SK-N-SH treated with all-trans-retinoic acid at 6 μM for 48 hours (cell line): ENCODE data around the gene MT1E.

ENCODE experiments used
- ATAC-seq: fragments of 200-7000 bp; cut with Tn5 transposase; 3 replicates; pipeline ENCODE4 v1.9.1; 2020; ENCODE audit warnings: mild to moderate bottlenecking, moderate library complexity
- ARNTL ChIP-seq: fragments of 450-650 bp; formaldehyde crosslinking; IDR thresholded peaks from 2 replicates; pipeline ENCODE4 v1.5.0; 2020; ENCODE audit warnings: low read depth, mild to moderate bottlenecking, moderate library complexity, borderline replicate concordance
- CREB5 ChIP-seq: fragments of 250-450 bp; sonication (Bioruptor Pico); IDR thresholded peaks from 2 replicates; pipeline ENCODE4 v1.5.1; 2020; ENCODE audit warnings: low read depth, mild to moderate bottlenecking, moderate library complexity
- CSRNP3 ChIP-seq: fragments of 250-450 bp; sonication (Bioruptor Pico); IDR thresholded peaks from 2 replicates; pipeline ENCODE4 v1.5.1; 2021; ENCODE audit warnings: mild to moderate bottlenecking, moderate library complexity
- GLIS3 ChIP-seq: fragments of 250-450 bp; sonication (Bioruptor Pico); IDR thresholded peaks from 2 replicates; pipeline ENCODE4 v1.5.0; 2020; ENCODE audit warnings: mild to moderate bottlenecking, moderate library complexity
- ISL1 ChIP-seq: fragments of 250-450 bp; sonication (Bioruptor Pico); IDR thresholded peaks from 2 replicates; pipeline ENCODE4 v2.1.2; 2022; ENCODE audit warnings: mild to moderate bottlenecking, moderate library complexity
- PATZ1 ChIP-seq: fragments of 250-450 bp; sonication (Bioruptor Pico); IDR thresholded peaks from 2 replicates; pipeline ENCODE4 v1.8.0; 2020; ENCODE audit warnings: mild to moderate bottlenecking, moderate library complexity, borderline replicate concordance
- POU6F1 ChIP-seq: fragments of 250-450 bp; sonication (Bioruptor Pico); IDR thresholded peaks from 2 replicates; pipeline ENCODE4 v1.8.0; 2021; ENCODE audit warnings: low read depth, mild to moderate bottlenecking, moderate library complexity, borderline replicate concordance
- PPARA ChIP-seq: fragments of 250-450 bp; sonication (Bioruptor Pico); IDR thresholded peaks from 2 replicates; pipeline ENCODE4 v1.5.0; 2020; ENCODE audit warnings: mild to moderate bottlenecking, borderline replicate concordance
- RARB ChIP-seq: fragments of 250-450 bp; sonication (Bioruptor Pico); IDR thresholded peaks from 2 replicates; pipeline ENCODE4 v1.8.0; 2021; ENCODE audit warnings: mild to moderate bottlenecking, moderate library complexity
- SNAI2 ChIP-seq: fragments of 250-450 bp; sonication (Bioruptor Pico); IDR thresholded peaks from 2 replicates; pipeline ENCODE4 v1.5.0; 2020; ENCODE audit warnings: mild to moderate bottlenecking, moderate library complexity
- TCF4 ChIP-seq: fragments of 250-450 bp; sonication (Bioruptor Pico); IDR thresholded peaks from 2 replicates; pipeline ENCODE4 v1.8.0; 2021; ENCODE audit warnings: mild to moderate bottlenecking, moderate library complexity, borderline replicate concordance
- TSHZ2 ChIP-seq: fragments of 250-450 bp; sonication (Bioruptor Pico); IDR thresholded peaks from 2 replicates; pipeline ENCODE4 v1.5.0; 2020; ENCODE audit warnings: mild to moderate bottlenecking, moderate library complexity
- ZC3H10 ChIP-seq: fragments of 250-450 bp; sonication (Bioruptor Pico); IDR thresholded peaks from 2 replicates; pipeline ENCODE4 v1.5.1; 2021; ENCODE audit warnings: mild to moderate bottlenecking, moderate library complexity
- ZFP3 ChIP-seq: fragments of 250-450 bp; sonication (Bioruptor Pico); IDR thresholded peaks from 2 replicates; pipeline ENCODE4 v1.5.0; 2020; ENCODE audit warnings: mild to moderate bottlenecking, moderate library complexity
- ZFP30 ChIP-seq: fragments of 450-650 bp; formaldehyde crosslinking; IDR thresholded peaks from 2 replicates; pipeline ENCODE4 v1.5.0; 2022; ENCODE audit warnings: mild to moderate bottlenecking, moderate library complexity
- ZNF565 ChIP-seq: fragments of 450-650 bp; formaldehyde crosslinking; conservative IDR thresholded peaks from 2 replicates; pipeline ENCODE4 v1.5.0; 2020; ENCODE audit warnings: low read depth, mild to moderate bottlenecking, moderate library complexity
- ZNF70 ChIP-seq: fragments of 450-650 bp; formaldehyde crosslinking; IDR thresholded peaks from 2 replicates; pipeline ENCODE4 v1.5.0; 2020; ENCODE audit warnings: mild to moderate bottlenecking, moderate library complexity
- ZNF8 ChIP-seq: fragments of 450-650 bp; formaldehyde crosslinking; IDR thresholded peaks from 2 replicates; pipeline ENCODE4 v1.5.0; 2020; ENCODE audit warnings: mild to moderate bottlenecking, moderate library complexity

The MT1E gene

GRCh38 chr16:56630134-56630533 lies 4.6 kb downstream of the MT1E start:
- no peak for ATAC-seq

GRCh38 chr16:56631197-56631596 lies 5.6 kb downstream of the MT1E start:
- no peak for ATAC-seq
- TF ChIP-seq ISL1 (CRISPR knock-in tag) (no peak), GLIS3 (no peak), ARNTL (no peak), PPARA (CRISPR knock-in tag) (no peak), TSHZ2 (CRISPR knock-in tag) (no peak), CSRNP3 (CRISPR knock-in tag) (no peak), ZNF8 (CRISPR knock-in tag) (no peak), ZFP3 (CRISPR knock-in tag) (no peak)

More at GRCh38 chr16:56630134-56630533, 4.6 kb downstream of the MT1E start:
- no peak for TF ChIP-seq TCF4 (CRISPR knock-in tag)
- no peak for TF ChIP-seq TSHZ2 (CRISPR knock-in tag)
- TF ChIP-seq CSRNP3 (CRISPR knock-in tag), result no peak
- TF ChIP-seq PATZ1 (CRISPR knock-in tag), result no peak
- no peak for TF ChIP-seq ZC3H10 (CRISPR knock-in tag)
- no peak for TF ChIP-seq POU6F1
- no peak for TF ChIP-seq ZFP30 (CRISPR knock-in tag)
- no peak for TF ChIP-seq PPARA (CRISPR knock-in tag)
- no peak for TF ChIP-seq RARB (CRISPR knock-in tag)
- no peak for TF ChIP-seq ZNF565 (CRISPR knock-in tag)
- no peak for TF ChIP-seq CREB5
- TF ChIP-seq GLIS3, result no peak
- TF ChIP-seq ARNTL, result no peak
- TF ChIP-seq SNAI2, result no peak
- no peak for TF ChIP-seq ZNF70 (CRISPR knock-in tag)
